Hippocampal formation (tissue), 2 donors: ENCODE results near the gene SLC48A1.
"Not testable (repeated sequence)": the region's sequence is repeated elsewhere in the genome, so short reads cannot be mapped to it uniquely, and the experiment has no call there.

ENCODE experiments used
- DNase-seq, 2 donors: peaks; one replicate each; lab custom pipeline; 2025; lab: John Stamatoyannopoulos, UW

The SLC48A1 gene

DNA sequence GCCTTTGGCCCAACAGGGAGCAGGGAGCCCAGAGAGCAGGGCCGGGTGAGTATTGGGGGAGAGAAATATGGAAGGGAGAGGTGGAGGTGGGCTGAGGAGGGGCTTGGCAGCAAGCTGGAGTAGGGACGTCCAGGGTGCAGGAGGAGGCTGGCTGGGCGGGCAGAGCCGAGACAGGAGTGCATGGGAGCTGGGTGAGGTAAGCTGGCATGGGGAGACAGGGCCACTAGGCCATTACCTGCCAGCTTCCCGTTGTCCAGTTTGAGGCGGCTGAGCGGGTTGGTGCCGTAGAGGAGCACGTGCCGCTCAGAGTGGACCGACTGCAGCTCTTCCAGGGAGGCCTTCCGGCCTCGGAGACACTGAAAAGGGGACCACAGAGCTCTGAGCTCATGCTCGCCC, 18.3 kb downstream of the SLC48A1 start:
- no peak for DNase-seq

DNA sequence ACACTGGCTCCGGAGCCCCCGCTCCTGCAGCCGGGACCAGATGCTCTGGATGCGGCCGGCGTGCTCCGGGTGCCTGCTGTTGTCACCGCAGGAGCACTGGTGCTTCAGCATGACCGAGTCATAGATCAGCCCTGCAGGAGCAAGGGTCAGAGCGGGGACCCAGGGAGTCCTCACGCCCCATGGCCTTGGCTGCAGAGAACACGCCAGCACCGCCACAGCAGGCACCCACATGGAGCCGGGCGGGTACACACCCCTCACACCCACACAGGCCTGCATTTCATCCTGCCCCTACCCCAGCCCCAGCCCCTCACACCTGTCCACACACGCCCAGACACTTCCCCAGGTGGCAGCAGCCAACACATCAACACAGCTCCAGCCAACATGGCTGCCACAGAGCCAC, 18.8 kb downstream of the SLC48A1 start:
- DNase-seq: no peak

DNA sequence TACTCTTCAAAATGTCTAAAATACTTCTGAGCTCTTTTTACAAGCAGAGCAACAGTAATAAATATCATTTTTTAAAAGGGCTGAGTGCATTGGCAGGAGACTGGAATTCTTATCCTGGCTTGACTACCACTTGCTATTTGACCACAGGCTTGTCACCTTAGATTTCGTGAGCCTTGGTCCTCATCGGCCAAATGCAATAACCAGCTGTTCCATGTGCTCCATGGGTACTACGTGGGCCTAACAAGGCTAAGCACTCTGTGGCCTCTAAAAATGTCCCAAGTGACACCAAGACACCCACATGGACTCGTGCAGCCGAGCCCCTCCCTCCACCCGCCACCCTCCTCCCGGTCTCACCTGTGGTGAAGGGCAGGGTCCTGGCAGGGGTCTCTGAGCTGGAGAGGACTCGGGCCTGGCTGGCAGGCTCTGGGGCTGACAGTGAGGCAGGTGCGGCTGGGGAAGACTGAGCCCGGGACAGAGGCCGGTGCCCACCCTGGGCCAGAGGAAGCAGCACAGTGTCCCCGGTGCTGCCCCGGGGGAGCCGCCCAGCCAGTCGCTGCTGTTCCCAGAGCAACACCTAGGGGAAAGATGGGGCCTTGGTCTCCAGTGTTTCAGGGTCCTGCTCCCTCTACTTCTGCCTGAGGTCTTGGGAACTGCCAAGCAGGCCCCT, 20.1 kb downstream of the SLC48A1 start:
- DNase-seq: no peak

DNA sequence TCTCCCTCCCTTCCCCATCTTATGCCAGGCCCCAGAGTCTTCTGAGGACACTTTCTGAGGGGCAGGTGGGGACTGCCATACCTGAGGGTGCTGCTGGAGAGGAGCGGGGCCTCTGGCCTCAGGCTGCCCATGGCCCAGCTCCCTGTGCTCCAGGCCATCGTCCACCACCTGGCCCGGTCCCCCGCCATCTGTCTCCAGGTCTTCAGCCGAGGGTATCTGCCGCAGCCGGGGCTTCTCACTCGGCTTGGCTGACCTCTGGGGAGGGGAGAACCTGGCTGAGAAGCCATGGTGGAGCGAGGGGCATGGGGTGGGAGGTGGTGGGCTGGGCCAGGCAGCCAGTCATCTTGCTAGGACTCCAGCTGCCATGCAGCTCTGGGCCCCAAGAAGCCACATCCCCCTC, 21.6 kb downstream of the SLC48A1 start:
- DNase-seq: no peak

DNA sequence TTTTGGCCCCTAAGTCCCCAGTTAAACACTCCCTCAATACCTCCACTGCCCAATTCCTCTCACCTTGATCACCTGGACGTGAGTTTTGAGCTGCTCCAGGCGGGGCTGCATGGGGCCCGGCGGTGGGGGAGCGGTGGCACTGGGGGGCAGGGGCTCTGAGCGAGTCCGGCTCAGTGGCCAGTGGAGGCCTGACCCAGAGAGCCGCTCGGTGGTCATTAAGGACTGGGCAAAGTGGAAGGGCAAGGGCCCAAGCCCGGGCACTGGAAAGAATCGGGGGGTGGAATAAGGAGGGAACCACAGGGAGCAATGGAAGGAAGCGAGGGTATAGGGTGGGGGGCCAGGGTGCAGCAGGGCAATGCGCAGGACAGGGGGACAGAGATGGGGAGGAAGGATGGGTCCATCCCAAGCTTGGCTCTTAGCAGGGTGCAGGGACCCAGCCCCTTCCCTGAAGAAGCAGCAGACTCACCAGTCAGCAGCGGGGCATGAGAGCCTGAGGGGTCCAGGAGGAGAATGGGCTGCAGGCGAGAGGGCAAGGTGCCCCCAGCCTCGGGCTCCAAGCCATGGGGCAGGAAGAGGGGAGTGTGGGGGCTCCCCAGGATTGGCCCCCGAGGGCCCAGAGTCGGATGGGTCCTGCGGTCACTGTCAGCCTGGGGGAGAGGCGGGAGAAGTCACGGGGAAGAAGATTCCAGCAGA, 22.2 kb downstream of the SLC48A1 start:
- DNase-seq: no peak

DNA sequence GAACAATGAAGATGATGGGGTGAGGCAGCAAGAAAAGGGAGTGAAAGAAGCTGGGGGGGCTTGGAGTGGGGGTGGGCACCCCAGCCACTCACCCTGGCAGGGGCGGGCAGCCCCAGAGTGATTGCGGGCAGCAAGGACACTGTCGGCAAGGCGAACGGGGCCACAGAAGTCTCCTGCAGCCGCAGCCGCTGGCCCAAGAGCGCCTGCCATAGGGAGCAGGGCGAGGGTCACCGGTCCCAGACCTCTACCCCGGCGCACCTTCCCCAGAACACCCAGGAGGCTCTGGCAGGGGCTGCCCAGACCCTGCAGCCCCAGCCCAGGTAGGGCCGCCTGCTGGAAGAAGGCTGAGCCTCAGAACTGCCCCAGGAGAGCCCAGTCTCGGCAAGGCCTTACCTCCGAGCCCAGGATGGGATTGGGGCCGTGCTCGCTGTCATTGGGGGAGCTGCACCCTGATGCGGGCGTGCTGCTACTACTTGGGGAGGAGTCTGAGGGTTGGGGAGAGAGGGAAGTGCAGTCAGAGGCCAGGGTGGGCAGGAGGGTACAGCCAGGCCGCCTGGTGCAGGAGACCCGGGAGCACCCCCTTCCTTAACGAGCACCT, 22.9 kb downstream of the SLC48A1 start:
- no peak for DNase-seq

DNA sequence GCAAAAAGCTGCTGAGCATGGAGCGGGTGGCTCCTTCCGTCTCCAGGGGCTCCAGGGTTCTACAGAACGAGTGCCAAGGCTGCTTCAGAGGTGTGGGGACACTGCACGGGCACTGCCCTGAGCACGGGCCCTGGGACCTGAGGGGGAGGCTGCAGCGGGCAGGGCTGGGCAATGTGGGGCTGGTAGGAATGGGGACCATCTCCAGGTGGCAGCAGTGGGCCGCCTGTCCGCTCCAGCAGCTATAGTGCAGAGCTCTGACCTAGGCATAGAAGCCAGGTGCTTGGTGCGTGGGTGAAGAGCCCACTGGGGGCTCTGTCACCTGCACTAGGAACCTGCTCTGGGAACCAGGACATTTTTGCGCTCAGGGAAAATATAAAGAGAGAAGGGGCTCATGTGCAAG, 24.4 kb downstream of the SLC48A1 start:
- no peak for DNase-seq

DNA sequence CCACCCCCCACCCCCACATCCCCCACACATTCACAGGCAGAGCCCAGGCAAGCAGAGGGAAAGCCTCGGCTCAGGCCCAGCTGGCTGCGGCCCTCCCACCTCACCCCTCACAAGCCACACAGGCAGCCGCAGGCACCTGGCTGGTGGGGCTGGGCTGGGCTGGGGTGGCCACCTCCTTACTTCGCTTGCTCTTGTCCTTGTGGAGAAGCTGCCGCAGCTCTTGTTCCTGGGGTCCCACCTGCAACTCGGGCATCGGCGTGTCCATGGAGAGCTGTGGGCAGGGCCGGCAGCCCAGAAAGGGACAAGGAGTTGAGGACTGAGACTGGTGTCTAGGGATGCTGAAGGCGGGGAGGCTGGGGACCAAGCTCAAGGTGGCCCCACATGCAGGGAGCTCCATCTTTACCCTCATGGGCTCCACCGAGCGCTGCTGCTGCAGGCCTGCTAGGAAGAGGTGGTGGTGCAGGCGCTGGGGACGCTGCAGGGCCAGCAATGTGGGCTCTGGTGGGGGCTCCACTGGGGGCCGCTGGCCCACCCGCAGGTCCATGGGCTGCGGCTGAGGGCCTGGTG, 25.4 kb downstream of the SLC48A1 start:
- DNase-seq: no peak

DNA sequence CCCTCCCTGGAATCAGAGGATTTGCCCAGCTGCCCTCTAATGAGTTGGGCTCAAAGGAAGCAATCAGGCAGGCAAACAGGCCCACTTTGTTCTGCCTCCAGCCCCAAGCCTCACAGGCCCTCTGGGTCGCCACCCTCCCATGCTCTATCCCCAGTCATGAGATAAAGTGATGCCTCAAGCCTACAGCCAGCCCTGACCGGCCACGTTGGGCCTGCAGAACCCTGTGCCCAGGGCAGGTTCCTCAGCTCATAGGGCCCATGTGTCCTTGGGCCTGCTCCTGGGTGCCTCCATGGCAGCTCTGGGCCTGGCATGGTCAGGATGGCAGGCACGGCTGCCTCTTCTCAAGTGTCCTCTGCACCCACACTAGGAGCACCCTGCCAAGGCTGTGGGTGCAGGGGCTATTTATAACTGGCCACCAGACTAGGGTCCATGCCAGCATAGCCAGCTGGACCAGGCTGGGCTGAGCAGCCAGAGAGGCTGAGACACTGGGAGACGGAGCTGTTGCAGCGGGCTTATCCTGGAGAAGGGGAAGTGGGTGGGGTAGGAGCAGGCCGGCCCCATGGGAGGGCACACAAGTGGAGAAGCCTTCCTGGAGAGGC, 26.4 kb downstream of the SLC48A1 start:
- peak; percentile 69 to 80 for DNase-seq

DNA sequence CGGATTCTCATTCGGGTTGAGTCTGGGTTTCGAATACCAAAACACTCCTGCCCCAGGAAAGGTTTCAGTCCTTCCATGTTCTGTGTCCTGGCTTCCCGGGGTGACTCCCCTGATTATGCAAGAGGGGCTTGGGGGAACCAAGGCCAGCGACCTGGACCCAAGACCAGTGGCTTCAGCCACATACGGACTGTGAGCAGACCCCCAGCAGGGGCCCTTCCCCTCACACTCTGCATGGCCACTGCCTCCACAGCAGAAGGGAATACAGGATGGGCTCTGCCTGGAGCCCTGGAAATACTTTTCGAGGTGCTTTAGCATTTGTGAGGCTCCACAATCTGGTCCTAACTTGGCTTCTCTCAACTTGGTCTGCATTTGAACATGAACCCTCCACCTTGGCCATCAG, 27.5 kb downstream of the SLC48A1 start:
- DNase-seq: no peak

DNA sequence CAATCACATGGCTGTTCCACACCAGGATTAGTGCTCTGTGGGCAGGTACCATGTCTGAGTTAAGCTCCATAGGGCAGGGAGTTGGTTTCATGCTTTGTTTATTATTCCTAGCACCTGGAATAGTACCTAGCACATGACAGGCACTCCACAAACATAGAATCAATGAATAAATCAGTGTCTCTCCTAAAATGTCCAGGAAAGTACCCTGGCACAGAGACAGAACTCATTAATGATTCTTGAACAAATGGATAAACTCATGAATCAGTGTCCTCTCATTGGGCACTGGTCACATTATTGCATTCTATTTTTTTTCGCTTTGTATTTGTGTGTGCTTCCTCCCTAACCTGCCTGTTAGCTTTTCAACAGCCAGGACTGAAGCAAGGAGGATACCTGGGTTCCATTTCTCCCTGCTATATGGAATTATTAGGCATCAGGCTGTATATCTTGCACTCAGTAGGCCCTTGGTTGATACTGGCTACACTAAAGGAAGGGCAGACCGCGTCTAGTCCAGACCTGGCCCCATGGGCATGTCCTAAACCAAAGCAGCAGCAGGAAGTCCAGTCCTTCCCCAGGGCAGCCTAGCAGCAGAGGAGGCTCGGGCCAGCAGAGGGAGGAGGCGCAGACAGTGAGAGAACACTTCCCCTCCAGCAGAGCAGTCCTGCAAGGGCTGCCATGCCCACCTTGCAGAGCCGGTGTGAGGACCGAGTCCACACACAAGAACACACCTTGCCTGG, 28.3 kb downstream of the SLC48A1 start:
- DNase-seq: peak in 1 of 2 donors; percentile 28

DNA sequence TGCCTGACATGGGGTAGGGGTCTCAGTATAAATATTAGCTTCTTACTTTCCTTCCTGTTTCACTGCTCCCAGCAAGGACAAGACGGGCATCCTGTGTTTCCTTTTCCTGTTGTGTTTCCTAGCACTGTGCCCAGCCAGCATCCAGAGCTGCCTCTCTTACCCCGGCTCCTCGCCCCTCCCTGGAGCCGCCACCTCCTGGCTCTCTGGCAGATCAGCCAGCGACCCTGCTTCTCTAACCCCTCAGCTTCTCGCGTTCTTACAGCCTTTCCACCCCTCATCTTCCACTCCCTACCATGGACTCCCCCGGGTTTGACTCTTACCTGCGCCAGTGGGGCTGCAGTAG, 28.8 kb downstream of the SLC48A1 start:
- DNase-seq: no peak

DNA sequence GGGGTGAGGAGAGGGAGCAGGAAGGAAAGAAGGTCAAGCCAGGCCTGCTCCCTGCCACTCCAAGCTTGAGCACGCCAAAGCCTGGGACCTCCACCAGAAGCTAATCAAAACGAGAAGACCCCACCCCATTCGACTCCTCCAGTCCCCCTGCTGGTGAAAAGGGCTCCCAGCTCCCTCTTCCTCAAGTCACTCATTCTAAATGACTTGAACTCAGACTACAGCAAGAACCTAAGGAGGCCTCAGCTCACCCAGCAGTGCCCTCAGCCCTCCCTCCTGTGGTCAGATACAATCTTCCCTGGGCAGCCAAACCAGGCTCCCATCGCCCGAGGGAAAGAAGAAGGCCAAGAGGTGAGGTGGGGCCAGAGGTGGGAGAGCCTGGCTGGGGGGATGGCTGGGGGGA, 29.3 kb downstream of the SLC48A1 start:
- DNase-seq: no peak

DNA sequence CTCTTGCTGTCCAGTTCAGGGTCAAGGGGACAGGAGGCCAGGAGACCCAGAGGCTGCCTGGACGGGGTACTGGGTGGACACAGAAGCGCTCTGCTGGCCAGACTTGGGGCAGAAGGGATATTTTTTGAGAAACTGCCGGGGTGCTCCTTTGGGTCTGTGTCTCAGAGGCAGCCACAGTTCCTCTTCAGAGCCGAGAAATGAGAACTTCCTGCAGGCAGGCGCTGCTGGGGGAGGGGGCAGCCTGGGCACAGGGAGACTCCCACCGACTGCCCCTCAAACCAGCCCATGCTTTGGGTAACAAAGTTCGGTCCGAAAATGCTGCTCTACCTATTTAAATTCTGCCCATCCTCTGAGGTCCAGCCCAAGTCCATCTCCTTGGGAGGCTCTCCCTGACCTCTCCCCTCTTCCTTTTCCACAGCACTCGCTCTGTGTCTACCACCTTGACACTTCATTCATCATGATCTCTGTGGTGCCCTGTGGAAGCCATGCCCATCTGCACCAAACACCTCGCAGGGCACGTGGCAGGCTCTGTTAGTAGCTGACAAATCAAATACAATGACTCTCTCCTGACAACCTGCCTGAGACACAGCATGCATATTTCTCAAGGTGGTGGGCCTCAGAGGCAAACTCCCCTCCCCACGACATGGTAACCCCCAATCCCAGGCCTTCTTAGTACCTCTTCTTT, 30.3 kb downstream of the SLC48A1 start:
- no peak for DNase-seq

DNA sequence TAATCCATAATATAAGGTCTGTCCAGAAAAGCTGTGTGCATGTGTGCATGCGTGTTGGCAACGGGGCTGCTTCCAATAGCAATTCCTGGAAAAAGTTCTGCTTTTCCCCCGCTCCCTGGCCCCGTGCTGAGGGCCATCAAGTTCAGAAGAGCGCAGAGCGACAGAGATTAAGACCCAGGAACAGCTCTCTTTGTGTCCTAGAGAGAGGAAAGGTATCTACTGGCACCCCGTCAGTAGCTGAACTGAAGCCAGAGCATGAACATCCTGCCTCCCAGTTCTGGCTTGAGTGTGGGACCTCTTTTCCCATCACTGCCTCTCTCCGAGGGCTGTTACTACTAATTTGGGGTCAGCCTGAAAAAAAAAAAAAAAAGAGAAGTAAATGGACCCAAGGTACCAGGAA, 31.1 kb downstream of the SLC48A1 start:
- no peak for DNase-seq

DNA sequence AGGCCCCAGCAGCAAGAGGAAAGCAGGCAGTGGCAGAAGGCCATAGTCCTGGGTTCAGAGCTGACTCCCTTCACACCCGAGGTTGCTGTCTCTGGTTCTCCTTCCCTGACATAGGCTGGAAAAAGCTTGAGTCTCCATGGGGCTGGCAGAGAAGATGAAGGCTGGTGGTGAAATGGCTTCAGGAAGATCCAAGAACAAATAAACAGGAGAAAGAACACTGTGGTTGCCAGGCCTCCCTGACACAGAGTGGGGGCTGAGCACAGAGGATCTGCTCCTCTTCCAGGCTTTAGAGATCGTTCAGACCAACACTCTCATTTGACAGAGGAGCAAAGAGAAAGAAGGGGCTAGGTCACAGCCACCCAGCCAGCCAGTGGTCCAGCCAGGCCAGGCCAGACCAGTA, 32.4 kb downstream of the SLC48A1 start:
- no peak for DNase-seq

DNA sequence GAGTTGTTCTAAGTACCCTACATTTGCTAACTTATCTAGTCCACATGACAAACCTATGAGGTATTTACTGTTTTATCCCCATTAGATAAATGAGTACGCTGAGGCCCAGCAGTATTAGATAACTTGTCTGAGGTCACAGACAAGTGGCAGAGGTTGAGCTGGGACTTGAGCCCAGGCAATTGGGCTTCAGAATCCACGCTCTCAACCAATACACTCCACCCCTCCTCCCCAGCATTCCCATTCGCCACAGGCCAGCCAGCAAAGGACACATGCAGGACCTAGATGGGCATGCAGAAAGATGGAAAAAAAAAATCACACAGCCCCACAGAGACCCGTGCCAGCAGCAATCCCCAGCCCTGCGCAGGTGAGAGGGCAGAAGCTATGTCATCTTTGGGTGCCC, 34.3 kb downstream of the SLC48A1 start:
- no peak for DNase-seq

DNA sequence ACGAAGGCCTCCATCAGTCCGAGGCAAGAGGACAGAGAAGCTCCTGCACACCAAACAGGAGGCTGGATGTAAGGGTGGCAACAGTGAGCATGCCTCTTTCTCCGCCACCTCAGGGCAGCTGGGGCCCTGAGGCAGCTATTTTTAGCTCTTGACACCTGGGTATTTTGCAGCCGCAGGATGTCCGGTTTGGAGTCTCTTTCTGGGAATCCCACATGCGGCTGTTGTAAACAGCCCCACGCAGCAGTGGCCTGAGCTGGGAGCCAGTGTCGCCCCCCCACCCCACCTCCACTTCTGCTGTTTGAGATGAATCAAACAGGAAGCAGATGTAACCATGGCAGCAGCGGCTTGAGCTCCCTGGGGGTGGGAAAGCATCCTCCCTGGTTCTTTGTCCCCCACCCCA, 35.0 kb downstream of the SLC48A1 start:
- DNase-seq: no peak

DNA sequence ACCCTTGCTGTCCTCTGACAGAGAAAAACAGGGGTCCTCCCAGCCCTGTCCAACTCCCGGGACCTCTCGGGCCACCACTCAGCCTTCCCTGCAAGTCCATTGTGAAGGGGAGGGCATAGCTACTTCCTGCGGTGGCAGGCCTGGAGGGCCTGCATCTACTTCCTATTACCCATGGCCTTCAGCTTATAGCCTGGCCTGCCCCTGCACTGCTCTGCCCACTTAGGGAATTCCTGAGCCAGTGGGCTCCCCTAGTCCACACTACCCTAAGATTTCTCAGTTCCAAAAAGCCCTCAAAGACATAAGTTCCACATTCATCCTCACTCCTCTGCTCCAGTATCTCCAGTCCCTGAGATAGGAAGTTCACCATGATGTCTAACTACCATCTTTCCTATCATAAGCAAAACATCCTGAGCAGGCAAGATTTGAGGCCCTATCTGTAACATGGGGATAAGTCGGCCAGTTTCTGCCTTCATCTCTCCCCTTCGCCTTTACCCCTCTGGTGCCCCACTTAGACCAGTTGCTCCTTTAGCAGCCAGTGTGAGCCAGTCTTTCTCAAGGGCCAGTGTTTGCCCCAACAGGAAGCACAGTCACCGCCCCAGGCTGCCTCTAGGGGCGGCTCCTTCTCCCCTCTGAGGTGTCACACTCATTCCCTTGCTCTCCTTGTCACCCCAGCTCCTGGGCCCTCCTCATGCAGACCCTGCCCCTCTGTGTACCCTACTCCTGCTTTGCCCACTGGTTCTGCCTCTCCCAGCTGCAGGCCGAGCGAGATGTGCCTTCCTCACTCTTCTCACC, 35.7 kb downstream of the SLC48A1 start:
- DNase-seq: no peak

DNA sequence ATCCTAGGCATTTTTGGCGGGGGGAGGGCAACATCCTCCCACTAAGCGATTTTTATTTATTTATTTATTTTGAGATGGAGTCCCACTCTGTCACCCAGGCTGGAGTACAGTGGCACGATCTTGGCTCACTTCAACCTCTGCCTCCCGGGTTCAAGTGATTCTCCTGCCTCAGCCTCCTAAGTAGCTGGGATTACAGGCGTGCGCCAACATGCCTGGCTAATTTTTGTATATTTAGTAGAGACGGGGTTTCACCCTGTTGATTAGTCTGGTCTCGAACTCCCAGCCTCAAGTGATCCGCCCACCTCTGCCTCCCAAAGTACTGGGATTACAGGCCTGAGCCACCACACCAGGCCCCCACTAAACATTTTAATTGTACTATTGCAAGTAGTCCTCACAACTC, 36.5 kb downstream of the SLC48A1 start:
- DNase-seq: not testable (repeated sequence)

DNA sequence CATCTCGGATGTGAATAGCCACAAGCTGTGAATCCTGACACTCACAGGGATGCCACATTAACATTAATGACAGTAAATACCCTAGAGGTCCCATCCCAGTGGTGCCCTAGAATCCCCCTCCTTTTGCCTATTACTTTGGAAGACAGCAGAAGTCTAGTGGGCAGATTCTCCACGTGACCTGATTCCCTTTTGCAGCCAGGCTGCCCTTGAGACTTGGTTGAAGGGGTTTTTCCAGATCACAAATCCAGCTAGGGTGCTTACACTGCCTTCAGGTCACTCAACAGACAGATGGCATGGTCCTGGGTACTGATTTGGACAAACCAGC, 38.0 kb downstream of the SLC48A1 start:
- no peak for DNase-seq
